GM21447 (cell line): ENCODE measurements around the gene TMPRSS3.
A peak's percentile ranks its signal among the peaks of the same experiment; 100 is the strongest.

Experiments used
- ATAC-seq: cut with Tn5 transposase; IDR thresholded peaks from one replicate; pipeline ENCODE4 v1.9.1; 2021; ENCODE audit not compliant: unreplicated experiment

Gene TMPRSS3

GRCh38 chr21:42429021-42429420 lies 33.2 kb upstream of the TMPRSS3 start:
- ATAC-seq: no peak

- no peak for ATAC-seq
Observed at GRCh38 chr21:42427809-42428419, 32.1 kb upstream of the TMPRSS3 start.

GRCh38 chr21:42426876-42427480 lies 31.1 kb upstream of the TMPRSS3 start:
- ATAC-seq: no peak

GRCh38 chr21:42426424-42426823 lies 30.6 kb upstream of the TMPRSS3 start:
- no peak for ATAC-seq

GRCh38 chr21:42425591-42425990 lies 29.7 kb upstream of the TMPRSS3 start:
- peak; percentile 16 for ATAC-seq

GRCh38 chr21:42424914-42425541 lies 29.2 kb upstream of the TMPRSS3 start:
- peak; percentile 51 for ATAC-seq

GRCh38 chr21:42423685-42424084 lies 27.8 kb upstream of the TMPRSS3 start:
- ATAC-seq: peak; percentile 8

GRCh38 chr21:42423197-42423675 lies 27.4 kb upstream of the TMPRSS3 start:
- peak; percentile 58 for ATAC-seq

GRCh38 chr21:42421018-42421793 lies 25.4 kb upstream of the TMPRSS3 start:
- ATAC-seq: no peak

GRCh38 chr21:42419845-42420244 lies 24.0 kb upstream of the TMPRSS3 start:
- ATAC-seq: no peak

- no peak for ATAC-seq
Observed at GRCh38 chr21:42418886-42419285, 23.0 kb upstream of the TMPRSS3 start.

- ATAC-seq: no peak
Observed at GRCh38 chr21:42417533-42417932, 21.7 kb upstream of the TMPRSS3 start.

- ATAC-seq: peak; percentile 67
Observed at GRCh38 chr21:42414928-42415769, 19.3 kb upstream of the TMPRSS3 start.

- ATAC-seq: no peak
Observed at GRCh38 chr21:42414553-42414927, 18.7 kb upstream of the TMPRSS3 start.

GRCh38 chr21:42414066-42414465 lies 18.2 kb upstream of the TMPRSS3 start:
- no peak for ATAC-seq

- no peak for ATAC-seq
Observed at GRCh38 chr21:42413500-42413899, 17.6 kb upstream of the TMPRSS3 start.

- no peak for ATAC-seq
Observed at GRCh38 chr21:42413093-42413492, 17.2 kb upstream of the TMPRSS3 start.

GRCh38 chr21:42412636-42412933 lies 16.7 kb upstream of the TMPRSS3 start:
- ATAC-seq: no peak

- ATAC-seq: no peak
Observed at GRCh38 chr21:42411891-42412635, 16.2 kb upstream of the TMPRSS3 start.

GRCh38 chr21:42411197-42411869 lies 15.5 kb upstream of the TMPRSS3 start:
- no peak for ATAC-seq
